GM19240 (cell line): ENCODE results near the gene GRK6.

Source experiments
- DNase-seq: peaks from one replicate; pipeline ENCODE4 v3.0.0; 2011; ENCODE audit warnings: low spot score; ENCODE audit not compliant: insufficient read length

GRK6 gene

DNA sequence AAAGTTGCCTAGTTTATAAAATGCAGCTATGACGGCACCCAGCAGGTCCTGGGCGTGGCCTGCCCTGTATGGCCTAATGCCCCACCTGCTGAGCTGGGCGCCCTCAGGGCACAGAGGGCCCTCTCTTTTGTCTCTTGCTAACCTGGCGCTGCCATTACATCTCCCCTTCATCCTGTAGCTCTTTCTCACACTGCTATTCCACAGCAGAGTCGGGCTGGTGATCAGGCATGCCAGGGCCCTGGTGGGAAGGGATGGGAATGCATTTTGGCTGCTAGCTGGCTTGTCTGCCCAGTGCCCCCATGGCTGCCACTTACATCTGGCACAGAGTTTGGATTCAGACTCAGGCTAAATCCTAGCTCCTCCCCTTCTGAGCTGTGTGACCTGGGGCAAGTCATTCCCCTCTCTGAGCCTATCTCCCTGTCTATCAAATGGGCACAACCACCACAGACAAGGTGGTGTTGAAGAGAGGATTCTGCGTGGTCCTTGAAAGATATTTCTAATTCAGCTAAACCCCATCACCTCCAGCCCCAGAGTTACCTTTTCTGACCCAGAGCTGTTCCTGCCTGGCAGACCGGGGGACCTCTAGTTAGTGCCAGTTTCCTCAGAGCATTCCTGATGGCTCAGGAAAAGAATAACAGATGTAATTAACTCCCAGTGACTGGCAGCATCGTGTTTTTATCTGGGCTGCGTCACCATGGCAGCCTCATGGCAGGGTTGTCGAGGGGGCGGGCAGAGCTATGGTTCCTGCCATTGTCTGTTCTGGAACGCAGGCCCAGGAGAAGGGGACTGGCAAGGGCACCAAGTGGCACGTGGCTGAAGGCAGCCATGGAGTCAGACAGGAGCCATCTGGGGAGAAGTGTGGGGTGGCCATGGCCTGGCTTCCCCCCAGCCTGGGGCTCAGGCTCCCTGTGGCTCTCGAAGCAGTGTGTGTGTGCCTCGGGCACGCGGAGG is 26.5 kb downstream of the GRK6 start:
- DNase-seq, result no peak

DNA sequence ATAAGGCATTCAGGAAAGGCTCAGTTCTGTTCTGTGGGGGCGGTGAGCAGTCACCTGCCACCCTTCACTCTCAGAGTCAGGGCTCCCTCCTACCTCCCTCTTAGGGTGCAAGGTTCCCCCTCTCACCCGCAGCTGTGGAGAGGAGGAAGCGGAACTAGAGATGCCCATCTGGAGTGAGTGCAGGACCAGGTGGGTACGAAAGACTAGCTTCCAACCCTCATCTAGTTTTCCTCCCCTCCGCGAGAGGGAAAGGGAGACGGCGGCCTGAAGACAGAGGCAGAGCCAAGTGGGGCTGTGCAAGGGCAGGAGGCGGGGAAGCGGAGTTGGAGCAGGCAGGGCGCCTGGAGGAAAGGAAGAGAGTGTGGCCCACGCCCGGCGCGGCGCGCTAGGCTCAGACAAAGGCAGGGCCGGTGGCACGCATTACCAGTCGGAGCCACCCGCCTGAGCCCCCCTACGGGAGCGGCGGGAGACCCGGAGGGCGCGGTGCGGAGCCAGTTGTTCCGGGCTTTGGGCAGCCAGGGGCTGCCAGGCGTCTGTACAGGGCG is 27.4 kb downstream of the GRK6 start:
- no peak for DNase-seq

DNA sequence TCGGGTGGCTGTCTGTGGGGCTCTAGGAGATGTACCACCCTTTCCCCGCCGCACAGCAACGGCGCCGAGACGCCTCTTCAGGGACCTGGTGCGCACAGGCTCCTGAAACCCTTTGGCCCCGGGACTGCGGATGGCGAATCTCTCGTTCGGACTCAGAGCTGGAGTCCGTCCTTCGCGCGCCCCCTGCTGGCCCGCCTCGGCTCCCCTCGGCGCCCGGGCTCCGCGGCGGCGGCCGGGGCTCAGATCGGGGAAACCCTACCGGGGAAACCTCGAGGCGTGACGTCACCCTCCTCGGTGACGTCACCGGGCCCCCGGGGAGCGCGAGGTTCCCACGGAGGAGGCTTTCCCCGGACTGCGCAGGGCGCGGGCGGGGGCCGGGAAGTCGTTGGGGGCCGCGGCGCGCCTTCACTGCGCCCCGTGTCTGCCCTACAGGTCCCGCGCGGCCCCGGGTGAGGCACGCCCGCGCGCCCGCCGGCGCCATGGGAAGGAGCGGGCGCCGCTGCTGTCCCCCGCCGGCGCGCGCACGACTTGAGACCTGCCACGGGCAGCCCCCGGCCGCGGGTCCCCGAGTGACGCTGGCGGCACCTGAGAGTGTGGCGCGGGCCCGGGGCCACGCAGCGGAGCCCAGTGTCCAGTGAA is 28.0 kb downstream of the GRK6 start:
- peak; percentile 96 for DNase-seq

- peak; percentile 61 for DNase-seq
Measured at GRCh38 chr5:177455036-177455660, 28.7 kb downstream of the GRK6 start.

- DNase-seq, result peak; percentile 94
Measured at GRCh38 chr5:177455661-177456590, 29.4 kb downstream of the GRK6 start.

DNA sequence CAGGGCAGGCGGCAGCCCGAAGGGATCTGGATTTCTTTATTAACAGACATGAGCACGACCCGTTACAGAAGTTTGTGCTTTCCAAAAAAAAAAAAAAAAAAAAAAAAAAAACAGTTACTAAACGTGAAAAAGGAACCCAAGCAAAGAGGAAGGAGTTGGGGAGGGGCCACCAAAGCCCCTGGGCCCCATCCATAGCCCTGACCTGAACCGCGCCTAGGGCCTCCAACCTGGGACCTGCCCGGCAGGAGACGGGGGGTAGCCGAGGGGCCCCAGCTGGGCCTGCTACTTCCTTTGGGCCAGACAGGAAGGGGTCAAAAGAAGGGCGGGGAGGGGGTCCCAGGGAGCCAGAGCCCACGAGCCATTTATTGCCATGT is 30.1 kb downstream of the GRK6 start:
- DNase-seq, result no peak

GRCh38 chr5:177456976-177457851 is 30.7 kb downstream of the GRK6 start:
- DNase-seq, result peak; percentile 98

DNA sequence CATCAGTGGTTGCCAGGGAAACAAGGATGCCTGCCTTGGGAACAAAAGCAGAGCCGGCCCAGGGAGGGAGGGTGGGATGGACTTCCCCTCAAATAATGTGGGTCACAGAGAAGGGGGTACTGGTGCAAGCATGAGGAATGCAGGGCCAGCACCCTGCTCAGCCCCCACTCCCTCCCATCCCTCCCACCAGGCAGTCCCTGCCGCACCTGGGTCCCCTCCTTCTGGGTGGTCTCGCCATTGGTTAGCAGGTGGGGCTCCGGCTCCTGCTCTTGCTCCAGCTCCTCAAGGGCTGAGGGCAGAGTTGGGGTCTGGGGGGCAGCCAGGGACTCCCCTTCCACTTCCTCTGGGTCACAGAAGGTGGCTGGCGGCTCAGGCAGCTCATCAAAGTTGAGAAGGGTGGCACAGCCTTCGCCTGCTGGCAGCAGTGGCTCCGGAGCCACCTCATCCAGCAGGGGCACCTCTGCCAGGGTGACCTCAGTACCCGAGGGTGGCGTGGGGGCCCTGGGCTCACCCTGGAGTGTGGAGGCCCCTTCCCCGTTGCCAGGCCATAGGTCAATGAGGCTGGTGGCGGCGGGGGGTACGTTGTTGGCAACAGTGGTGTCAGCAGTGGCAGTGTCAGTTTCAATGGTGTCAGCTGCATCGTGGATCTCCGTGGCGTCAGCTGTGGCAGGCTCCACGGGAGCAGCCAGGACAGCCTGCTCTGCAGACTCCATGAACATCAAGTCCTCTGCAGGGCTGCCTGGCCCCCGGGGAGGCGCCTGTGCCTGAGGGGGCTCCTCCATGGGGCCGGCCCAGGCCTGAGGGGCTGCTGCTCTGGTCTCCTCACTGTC is 31.6 kb downstream of the GRK6 start:
- no peak for DNase-seq

DNA sequence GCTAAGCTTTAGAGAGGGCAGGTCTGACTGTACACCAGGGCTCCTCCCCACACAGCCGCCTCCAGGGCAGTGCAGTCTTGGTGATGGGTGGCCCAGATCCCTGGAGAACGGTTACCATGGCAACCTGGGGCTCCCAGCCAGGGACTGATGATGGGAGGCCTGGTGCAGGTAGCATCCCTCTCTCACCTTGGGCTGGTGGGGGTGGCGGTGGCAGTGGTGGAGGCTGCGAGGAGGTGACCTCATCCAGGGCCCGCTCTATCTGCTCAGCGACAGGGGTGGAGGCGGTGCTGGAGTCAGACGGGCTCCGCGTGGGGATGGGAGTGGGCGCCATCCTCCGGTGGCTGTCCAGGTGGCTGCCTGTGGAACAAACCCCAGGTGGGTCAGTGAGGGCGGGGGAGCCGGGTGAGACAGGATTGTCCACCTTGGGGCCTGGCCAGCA is 32.5 kb downstream of the GRK6 start:
- no peak for DNase-seq

GRCh38 chr5:177459357-177459756 is 32.9 kb downstream of the GRK6 start:
- no peak for DNase-seq

- no peak for DNase-seq
Measured at GRCh38 chr5:177459819-177460628, 33.5 kb downstream of the GRK6 start.

GRCh38 chr5:177462021-177462670 is 35.7 kb downstream of the GRK6 start:
- no peak for DNase-seq

DNA sequence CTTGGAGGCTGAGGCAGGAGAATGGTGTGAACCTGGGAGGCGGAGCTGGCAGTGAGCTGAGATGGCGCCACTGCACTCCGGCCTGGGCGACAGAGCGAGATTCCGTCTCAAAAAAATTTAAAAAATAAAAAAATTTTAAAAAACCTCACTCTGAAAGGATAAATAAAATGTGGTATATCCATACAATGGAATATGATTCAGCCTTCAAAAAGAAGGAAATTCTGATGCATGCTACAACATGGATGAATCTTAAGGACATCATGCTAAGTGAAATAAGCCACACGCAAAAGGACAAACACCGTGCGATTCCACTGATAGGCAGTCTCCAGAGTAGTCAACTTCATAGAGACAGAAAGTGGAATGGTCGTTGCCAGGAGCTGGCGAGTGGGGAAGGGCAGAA is 38.6 kb downstream of the GRK6 start:
- no peak for DNase-seq

DNA sequence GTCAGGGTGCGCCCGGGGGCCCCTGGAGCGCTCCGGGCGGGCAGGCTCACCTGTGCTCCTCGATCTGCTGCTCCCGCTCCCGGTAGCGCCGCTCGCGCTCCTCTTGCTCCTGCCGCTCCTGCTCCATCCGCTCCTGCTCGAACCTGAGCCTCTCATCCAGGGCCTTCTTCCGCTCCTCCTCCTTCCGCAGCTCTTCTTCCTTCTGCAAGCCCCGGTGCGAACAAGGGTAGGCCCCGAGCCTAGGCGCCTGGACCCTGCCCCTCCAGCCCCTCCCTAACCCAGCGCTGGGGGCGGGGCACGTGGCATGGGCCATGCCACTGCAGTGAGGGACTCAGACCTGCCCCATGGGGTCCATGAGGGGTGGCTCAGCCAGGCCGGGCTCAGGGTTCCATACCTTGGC is 40.4 kb downstream of the GRK6 start:
- DNase-seq, result no peak

DNA sequence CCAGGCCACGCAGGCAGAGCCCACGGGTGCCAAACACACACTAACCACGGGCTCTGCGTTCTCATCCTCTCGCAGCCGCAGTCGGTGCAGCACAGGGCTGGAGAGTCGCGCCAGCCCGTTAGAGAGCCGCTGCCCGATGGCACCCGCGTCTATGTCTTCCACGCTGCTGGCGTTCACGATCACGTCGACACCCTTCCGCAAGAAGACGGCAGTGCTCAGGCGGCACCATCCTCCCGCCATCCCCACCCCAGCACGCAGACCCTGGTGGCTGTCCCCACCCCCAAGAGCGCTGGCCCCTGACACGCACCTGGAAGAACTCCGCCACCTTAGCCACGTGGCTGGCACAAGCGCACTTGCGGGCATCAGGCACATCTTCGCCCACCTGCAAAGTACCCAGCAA is 41.0 kb downstream of the GRK6 start:
- no peak for DNase-seq

DNA sequence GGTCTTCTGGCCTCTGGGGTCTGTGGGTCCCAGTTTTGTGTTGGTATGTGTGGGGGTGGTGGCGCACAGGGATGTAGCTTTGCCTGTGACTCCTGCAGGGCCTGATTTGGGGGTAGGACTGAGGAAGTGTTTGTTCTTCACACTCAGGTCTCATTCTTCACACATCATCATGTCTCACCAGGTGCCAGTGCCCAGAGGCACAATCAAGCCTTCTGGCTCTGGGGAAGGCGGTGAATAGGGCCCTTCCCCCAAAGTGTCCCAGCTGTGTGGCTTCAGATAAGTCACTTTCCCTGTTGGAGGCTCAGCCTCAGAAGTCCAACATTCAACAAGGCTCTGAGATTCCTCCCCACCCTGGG is 41.8 kb downstream of the GRK6 start:
- DNase-seq, result no peak

- DNase-seq, result no peak
Measured at GRCh38 chr5:177468685-177469628, 42.5 kb downstream of the GRK6 start.
